IMR-90 (cell line): ENCODE data around the gene MMP20. TPM values are rescaled to one million over a fixed set of nuclear protein-coding genes. Genes with fewer than 3 reads are reported as not detected.

Source experiments
- ATAC-seq: fragments of 200-7000 bp; cut with Tn5 transposase; 2 replicates; pipeline ENCODE4 v1.9.1; 2020; ENCODE audit warnings: low read depth, mild to moderate bottlenecking, moderate library complexity
- BruUV-seq: library from RNA; stranded (reverse); fragments of 400-500 nt; replicated peaks from 2 replicates; lab custom pipeline; 2021; lab: Mats Ljungman, UMichigan
- CTCF ChIA-PET: fragments of 300-600 bp; formaldehyde crosslinking; extraction: SDS; loops from one replicate; lab custom pipeline; 2021; ENCODE audit warnings: antibody characterized with exemption; lab: Yijun Ruan, JAX
- POLR2A ChIA-PET: fragments of 300-600 bp; sonication (Branson Sonifier 250); formaldehyde crosslinking; loops from one replicate; lab custom pipeline; 2022; ENCODE audit warnings: antibody characterized with exemption; ENCODE audit not compliant: unreplicated experiment; lab: Charles Lee
- DNase-seq: peaks from one replicate; pipeline ENCODE4 v3.0.0; 2013
- H2AFZ ChIP-seq: replicated peaks from 2 replicates; pipeline ENCODE3; 2013; ENCODE audit warnings: low read length, mild to moderate bottlenecking; ENCODE audit not compliant: poor library complexity
- H2AK5ac ChIP-seq: 2 replicates; pipeline ENCODE4 v1.6.1; 2013; ENCODE audit warnings: low read depth, low read length, inconsistent platforms
- H2AK9ac ChIP-seq: replicated peaks from 2 replicates; pipeline ENCODE3; 2013; ENCODE audit warnings: mild to moderate bottlenecking, low read depth, low read length, moderate library complexity; ENCODE audit not compliant: poor library complexity
- H2BK120ac ChIP-seq: 2 replicates; pipeline ENCODE4 v1.6.1; 2013; ENCODE audit warnings: low read depth, low read length, inconsistent platforms
- H2BK15ac ChIP-seq: 3 replicates; pipeline ENCODE4 v1.6.1; 2013; ENCODE audit warnings: low read depth, low read length, inconsistent platforms
- H2BK20ac ChIP-seq: 2 replicates; pipeline ENCODE4 v1.6.1; 2013; ENCODE audit warnings: low read depth, mild to moderate bottlenecking, inconsistent platforms, low read length, moderate library complexity
- H2BK5ac ChIP-seq: 2 replicates; pipeline ENCODE4 v1.6.1; 2013; ENCODE audit warnings: mild to moderate bottlenecking, low read depth, low read length, inconsistent platforms; ENCODE audit not compliant: poor library complexity, severe bottlenecking
- H3K14ac ChIP-seq: replicated peaks from 2 replicates; pipeline ENCODE4 v1.6.1; 2013; ENCODE audit warnings: low read depth, low read length, inconsistent platforms
- H3K18ac ChIP-seq: 2 replicates; pipeline ENCODE4 v1.6.1; 2013; ENCODE audit warnings: low read depth, low read length, control low read depth
- H3K23ac ChIP-seq: 2 replicates; pipeline ENCODE4 v1.6.1; 2013; ENCODE audit warnings: low read depth, low read length, inconsistent platforms
- H3K27ac ChIP-seq: 2 replicates; pipeline ENCODE4 v1.5.1; 2013; ENCODE audit warnings: mild to moderate bottlenecking, control low read depth, low read length; ENCODE audit not compliant: insufficient read depth
- H3K27me3 ChIP-seq: 2 replicates; pipeline ENCODE4 v1.6.1; 2013; ENCODE audit warnings: low read length; ENCODE audit not compliant: control insufficient read depth, insufficient read depth
- H3K36me3 ChIP-seq: 2 replicates; pipeline ENCODE4 v1.6.1; 2013; ENCODE audit warnings: low read length, mixed read lengths; ENCODE audit not compliant: control insufficient read depth, insufficient read depth
- H3K4ac ChIP-seq: 2 replicates; pipeline ENCODE4 v1.6.1; 2013; ENCODE audit warnings: low read depth, low read length, inconsistent platforms
- H3K4me1 ChIP-seq: 2 replicates; pipeline ENCODE4 v1.6.1; 2013; ENCODE audit warnings: low read length, mixed read lengths; ENCODE audit not compliant: control insufficient read depth, insufficient read depth
- H3K4me2 ChIP-seq: 2 replicates; pipeline ENCODE4 v1.6.1; 2013; ENCODE audit warnings: low read depth, mild to moderate bottlenecking, control low read depth, low read length, moderate library complexity
- H3K4me3 ChIP-seq: 2 replicates; pipeline ENCODE4 v1.5.1; 2013; ENCODE audit warnings: low read depth, mild to moderate bottlenecking, control low read depth, low read length, moderate library complexity; ENCODE audit not compliant: insufficient read depth
- H3K56ac ChIP-seq: 2 replicates; pipeline ENCODE4 v1.6.1; 2013; ENCODE audit warnings: low read length, inconsistent platforms; ENCODE audit not compliant: insufficient read depth; ENCODE audit errors: extremely low read depth
- H3K79me1 ChIP-seq, 2 experiments: 2 replicates each; pipeline ENCODE4 v1.6.1; 2013; ENCODE audit warnings: low read length in 2 of 2, inconsistent platforms in 1 of 2, low read depth in 1 of 2
- H3K9ac ChIP-seq: 2 replicates; pipeline ENCODE4 v1.6.1; 2013; ENCODE audit warnings: low read depth, low read length, control low read depth
- H3K9me1 ChIP-seq: 2 replicates; pipeline ENCODE4 v1.6.1; 2013; ENCODE audit warnings: low read length, inconsistent platforms; ENCODE audit not compliant: insufficient read depth
- H3K9me3 ChIP-seq: 2 replicates; pipeline ENCODE4 v1.6.1; 2013; ENCODE audit warnings: low read length; ENCODE audit not compliant: control insufficient read depth, insufficient read depth
- H4K20me1 ChIP-seq: 2 replicates; pipeline ENCODE4 v1.6.1; 2013; ENCODE audit warnings: low read length, inconsistent platforms; ENCODE audit not compliant: insufficient read depth
- H4K5ac ChIP-seq: 2 replicates; pipeline ENCODE4 v1.6.1; 2013; ENCODE audit warnings: mild to moderate bottlenecking, low read depth, low read length, control low read depth
- H4K8ac ChIP-seq, 2 experiments: 2 replicates each; pipeline ENCODE4 v1.6.1; 2013; ENCODE audit warnings: low read depth in 2 of 2, low read length in 2 of 2, control low read depth in 1 of 2, inconsistent platforms in 1 of 2
- H4K91ac ChIP-seq: 2 replicates; pipeline ENCODE4 v1.6.1; 2013; ENCODE audit warnings: low read depth, low read length, inconsistent platforms; ENCODE audit not compliant: insufficient read depth
- BHLHE40 ChIP-seq: fragments of 150-350 bp; IDR thresholded peaks from 2 replicates; pipeline ENCODE4 v1.6.1; 2016; ENCODE audit warnings: mild to moderate bottlenecking, low read depth, low read length
- CEBPB ChIP-seq: IDR thresholded peaks from 2 replicates; pipeline ENCODE4 v1.6.1; 2012; ENCODE audit warnings: low read depth, low read length, improper control_type of control experiment
- CHD1 ChIP-seq: IDR thresholded peaks from 2 replicates; pipeline ENCODE4 v1.6.1; 2012; ENCODE audit warnings: low read depth, low read length, improper control_type of control experiment
- FOS ChIP-seq: fragments of 150-350 bp; IDR thresholded peaks from 2 replicates; pipeline ENCODE4 v1.6.1; 2016; ENCODE audit warnings: low read depth, low read length
- MAFK ChIP-seq: IDR thresholded peaks from 2 replicates; pipeline ENCODE4 v1.6.1; 2012; ENCODE audit warnings: low read depth, low read length, improper control_type of control experiment
- MAZ ChIP-seq: IDR thresholded peaks from 2 replicates; pipeline ENCODE4 v1.6.1; 2012; ENCODE audit warnings: low read depth, mild to moderate bottlenecking, low read length, improper control_type of control experiment, moderate library complexity, borderline replicate concordance
- MXI1 ChIP-seq: IDR thresholded peaks from 2 replicates; pipeline ENCODE4 v1.6.1; 2012; ENCODE audit warnings: low read depth, mild to moderate bottlenecking, low read length, moderate library complexity, borderline replicate concordance
- NFE2L2 ChIP-seq: fragments of 150-350 bp; IDR thresholded peaks from 2 replicates; pipeline ENCODE4 v1.6.1; 2016; ENCODE audit warnings: low read depth, mild to moderate bottlenecking, low read length
- POLR2A ChIP-seq: IDR thresholded peaks from 2 replicates; pipeline ENCODE4 v1.6.1; 2012; ENCODE audit warnings: mild to moderate bottlenecking, low read depth, low read length
- RAD21 ChIP-seq: IDR thresholded peaks from 2 replicates; pipeline ENCODE4 v1.6.1; 2012; ENCODE audit warnings: low read length, improper control_type of control experiment
- RCOR1 ChIP-seq: IDR thresholded peaks from 2 replicates; pipeline ENCODE4 v1.6.1; 2012; ENCODE audit warnings: mild to moderate bottlenecking, low read length, improper control_type of control experiment; ENCODE audit not compliant: insufficient replicate concordance
- RFX5 ChIP-seq: IDR thresholded peaks from 2 replicates; pipeline ENCODE4 v1.8.0; 2012; ENCODE audit warnings: low read depth, mild to moderate bottlenecking, low read length, moderate library complexity
- SMC3 ChIP-seq: fragments of 150-350 bp; IDR thresholded peaks from 2 replicates; pipeline ENCODE4 v1.6.1; 2016; ENCODE audit warnings: low read depth, mild to moderate bottlenecking, antibody characterized with exemption, low read length, moderate library complexity
- WGBS, 2 experiments: methylation state at CpG; one replicate each; pipeline versions ENCODE4 v1.1.5 to v1.1.7; 2013; ENCODE audit warnings: missing lambda C conversion rate in 2 of 2; ENCODE audit not compliant: insufficient read length in 1 of 2; ENCODE audit errors: extremely low coverage in 2 of 2; 5-methylcytosine and 5-hydroxymethylcytosine counted together
- dilution Hi-C: fragments of 300-500 bp; cut with HindIII; formaldehyde crosslinking; loops from one replicate; pipeline ENCODE4 v1.14.3; 2018; ENCODE audit warnings: low sequenced_read_pairs; ENCODE audit not compliant: unreplicated experiment
- in situ Hi-C: fragments of 300-500 bp; cut with MboI; formaldehyde crosslinking; loops from 3 replicates; pipeline ENCODE4 v1.14.3; 2019; ENCODE audit warnings: low sequenced_read_pairs, inconsistent platforms, mixed read lengths
- intact Hi-C: fragments of 100-400 bp; cut with micrococcal nuclease; formaldehyde crosslinking; loops from 2 replicates; pipeline ENCODE4 v1.10.0; 2022
- polyA plus RNA-seq, 3 experiments: library from polyadenylated mRNA; depleted of rRNA; stranded (reverse); fragments of >200 nt; gene quantifications; 2 replicates each; pipeline ENCODE4 v1.2.3, GENCODE V29; 2012; ENCODE audit warnings: low replicate concordance in 1 of 3
- total RNA-seq: library from RNA; depleted of rRNA; stranded (reverse); fragments of >200 nt; gene quantifications from 2 replicates; pipeline ENCODE4 v1.2.3, GENCODE V29; 2012
- TF ChIP-seq, protein P1 (sequence below): fragments of 150-350 bp; IDR thresholded peaks from 2 replicates; pipeline ENCODE4 v1.6.1; 2017; ENCODE audit warnings: mild to moderate bottlenecking, antibody characterized with exemption, low read length, low read depth
- TF ChIP-seq, protein P2 (sequence below): fragments of 150-350 bp; IDR thresholded peaks from 2 replicates; pipeline ENCODE4 v1.6.1; 2016; ENCODE audit warnings: low read depth, mild to moderate bottlenecking, low read length, moderate library complexity, borderline replicate concordance
- TF ChIP-seq, protein P3 (sequence below): conservative IDR thresholded peaks from 2 replicates; pipeline ENCODE4 v1.5.1; 2012; ENCODE audit warnings: mild to moderate bottlenecking, low read depth, low read length, improper control_type of control experiment

The MMP20 gene
- total and polyA plus RNA-seq, 2 of the 4 experiments (the other 2 are of a cell fraction) = not detected

DNA sequence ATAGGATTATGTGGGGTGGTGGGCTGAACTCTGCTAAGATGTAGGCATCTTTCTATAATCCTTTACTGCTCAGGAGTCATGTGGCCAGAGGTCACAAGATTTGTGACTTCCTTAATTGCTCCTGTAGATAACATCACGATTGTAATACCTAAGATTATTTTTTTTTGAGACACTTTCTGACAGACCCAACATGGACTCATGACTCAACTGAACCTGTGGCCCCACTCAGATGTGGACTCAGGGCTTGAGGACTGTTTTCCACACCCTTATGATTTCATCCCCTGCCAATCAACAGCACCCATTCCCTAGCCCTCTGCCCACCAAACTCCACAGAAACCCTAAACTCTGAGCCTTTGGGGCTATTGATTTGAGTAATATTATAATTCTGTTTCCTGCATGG is 59.0 kb downstream of the MMP20 start:
- Histone ChIP-seq H3K4ac (no peak overlapping the region), H3K23ac (no peak overlapping the region), H3K9ac (no peak overlapping the region), H3K36me3 (no peaks in the 10 kb centered on the region), H2AK5ac (no peak overlapping the region), H2BK15ac (no peak overlapping the region), H3K18ac (no peak overlapping the region), H3K4me1 (no peaks in the 10 kb centered on the region), H2AFZ (no peak overlapping the region), H4K91ac (no peak overlapping the region), H3K9me3 (0 out of 2 replicates have a peak, but pooled peaks cover 3% of the 10 kb centered on the region), H3K27me3 (no peaks in the 10 kb centered on the region; the same call in 1 of the 2 replicates), H4K8ac (no peak overlapping the region), H2BK20ac (no peak overlapping the region), H3K4me2 (no peak overlapping the region), H4K20me1 (no peaks in the 10 kb centered on the region), H2BK5ac (no peak overlapping the region), H4K5ac (no peak overlapping the region), H3K79me1 (no peaks in the 10 kb centered on the region), H2BK120ac (no peak overlapping the region), H2AK9ac (no peak overlapping the region), H3K4me3 (no peak overlapping the region), H3K14ac (no peak overlapping the region), H3K56ac (no peak overlapping the region), H3K27ac (no peak overlapping the region), H3K9me1 (peaks cover 3% of the 10 kb centered on the region; the same call in 1 of the 2 replicates)
- in situ Hi-C loops (no loop called here), dilution Hi-C loops (no loop called here), intact Hi-C loops (no loop called here)
- WGBS, 2 experiments = no CpG with 5 or more reads among the region's 1 CpG
- DNase-seq (no peak), ATAC-seq (no peak)
- CTCF ChIA-PET = no interaction called here
- TF ChIP-seq MXI1 (no peak), NFE2L2 (no peak), RFX5 (no peak), SMC3 (no peak), MAZ (no peak), RCOR1 (no peak), BHLHE40 (no peak), RAD21 (no peak), FOS (no peak), MAFK (no peak), POLR2A (no peak), CHD1 (no peak), CEBPB (no peak)
- TF ChIP-seq, protein P1, sequence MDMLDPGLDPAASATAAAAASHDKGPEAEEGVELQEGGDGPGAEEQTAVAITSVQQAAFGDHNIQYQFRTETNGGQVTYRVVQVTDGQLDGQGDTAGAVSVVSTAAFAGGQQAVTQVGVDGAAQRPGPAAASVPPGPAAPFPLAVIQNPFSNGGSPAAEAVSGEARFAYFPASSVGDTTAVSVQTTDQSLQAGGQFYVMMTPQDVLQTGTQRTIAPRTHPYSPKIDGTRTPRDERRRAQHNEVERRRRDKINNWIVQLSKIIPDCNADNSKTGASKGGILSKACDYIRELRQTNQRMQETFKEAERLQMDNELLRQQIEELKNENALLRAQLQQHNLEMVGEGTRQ = no peak
- TF ChIP-seq, protein P2, sequence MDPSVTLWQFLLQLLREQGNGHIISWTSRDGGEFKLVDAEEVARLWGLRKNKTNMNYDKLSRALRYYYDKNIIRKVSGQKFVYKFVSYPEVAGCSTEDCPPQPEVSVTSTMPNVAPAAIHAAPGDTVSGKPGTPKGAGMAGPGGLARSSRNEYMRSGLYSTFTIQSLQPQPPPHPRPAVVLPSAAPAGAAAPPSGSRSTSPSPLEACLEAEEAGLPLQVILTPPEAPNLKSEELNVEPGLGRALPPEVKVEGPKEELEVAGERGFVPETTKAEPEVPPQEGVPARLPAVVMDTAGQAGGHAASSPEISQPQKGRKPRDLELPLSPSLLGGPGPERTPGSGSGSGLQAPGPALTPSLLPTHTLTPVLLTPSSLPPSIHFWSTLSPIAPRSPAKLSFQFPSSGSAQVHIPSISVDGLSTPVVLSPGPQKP = no peak
- TF ChIP-seq, protein P3, sequence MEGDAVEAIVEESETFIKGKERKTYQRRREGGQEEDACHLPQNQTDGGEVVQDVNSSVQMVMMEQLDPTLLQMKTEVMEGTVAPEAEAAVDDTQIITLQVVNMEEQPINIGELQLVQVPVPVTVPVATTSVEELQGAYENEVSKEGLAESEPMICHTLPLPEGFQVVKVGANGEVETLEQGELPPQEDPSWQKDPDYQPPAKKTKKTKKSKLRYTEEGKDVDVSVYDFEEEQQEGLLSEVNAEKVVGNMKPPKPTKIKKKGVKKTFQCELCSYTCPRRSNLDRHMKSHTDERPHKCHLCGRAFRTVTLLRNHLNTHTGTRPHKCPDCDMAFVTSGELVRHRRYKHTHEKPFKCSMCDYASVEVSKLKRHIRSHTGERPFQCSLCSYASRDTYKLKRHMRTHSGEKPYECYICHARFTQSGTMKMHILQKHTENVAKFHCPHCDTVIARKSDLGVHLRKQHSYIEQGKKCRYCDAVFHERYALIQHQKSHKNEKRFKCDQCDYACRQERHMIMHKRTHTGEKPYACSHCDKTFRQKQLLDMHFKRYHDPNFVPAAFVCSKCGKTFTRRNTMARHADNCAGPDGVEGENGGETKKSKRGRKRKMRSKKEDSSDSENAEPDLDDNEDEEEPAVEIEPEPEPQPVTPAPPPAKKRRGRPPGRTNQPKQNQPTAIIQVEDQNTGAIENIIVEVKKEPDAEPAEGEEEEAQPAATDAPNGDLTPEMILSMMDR = no peak
- no TSS peak for BruUV-seq
- POLR2A ChIA-PET = no interaction called here
